H1 (cell line): ENCODE results near the gene KIF5C. TPM values are rescaled to one million over a fixed set of nuclear protein-coding genes. Genes with fewer than 3 reads are reported as not detected.

Experiments
- CTCF ChIA-PET: fragments of 300-600 bp; sonication (Branson Sonifier 250); formaldehyde crosslinking; loops from one replicate; lab custom pipeline; 2021; ENCODE audit not compliant: partially characterized antibody; lab: Charles Lee
- POLR2A ChIA-PET: fragments of 300-600 bp; sonication (Branson Sonifier 250); formaldehyde crosslinking; loops from one replicate; lab custom pipeline; 2021; ENCODE audit warnings: inconsistent platforms; ENCODE audit not compliant: partially characterized antibody; lab: Charles Lee
- DNase-seq, 2 experiments: peaks; one replicate each; pipeline versions ENCODE4 v3.0.0 to v3.0.0-alpha.2; 2010 to 2022; ENCODE audit warnings: low spot score in 2 of 2, low read depth in 1 of 2, mixed read lengths in 1 of 2
- FAIRE-seq: peaks from 2 replicates; lab custom pipeline; 2011; peaks lifted over from hg19 to GRCh38; lab: Jason Lieb, UNC
- H2AFZ ChIP-seq: 2 replicates; pipeline ENCODE4 v1.8.1; 2012; ENCODE audit warnings: low read length, inconsistent platforms
- H2AK5ac ChIP-seq: 2 replicates; pipeline ENCODE4 v1.6.1; 2013; ENCODE audit warnings: low read depth, low read length
- H2BK120ac ChIP-seq: replicated peaks from 2 replicates; pipeline ENCODE3; 2013; ENCODE audit warnings: low read depth, low read length, inconsistent platforms
- H2BK12ac ChIP-seq: 2 replicates; pipeline ENCODE4 v1.6.1; 2013; ENCODE audit warnings: low read depth, low read length
- H2BK15ac ChIP-seq: 2 replicates; pipeline ENCODE4 v1.6.1; 2013; ENCODE audit warnings: low read length
- H2BK20ac ChIP-seq: 2 replicates; pipeline ENCODE4 v1.6.1; 2013; ENCODE audit warnings: low read length
- H2BK5ac ChIP-seq: 2 replicates; pipeline ENCODE4 v1.6.1; 2013; ENCODE audit warnings: low read depth, low read length
- H3K14ac ChIP-seq: 2 replicates; pipeline ENCODE4 v1.6.1; 2013; ENCODE audit warnings: inconsistent platforms; ENCODE audit not compliant: insufficient read length
- H3K18ac ChIP-seq: 2 replicates; pipeline ENCODE4 v1.6.1; 2013; ENCODE audit warnings: low read length; ENCODE audit errors: extremely low read depth
- H3K23ac ChIP-seq: 2 replicates; pipeline ENCODE4 v1.6.1; 2013; ENCODE audit warnings: inconsistent platforms; ENCODE audit not compliant: insufficient read length
- H3K23me2 ChIP-seq: 2 replicates; pipeline ENCODE4 v1.6.1; 2013; ENCODE audit warnings: low read depth, low read length
- H3K27ac ChIP-seq: 2 replicates; pipeline ENCODE4 v1.6.1; 2011; ENCODE audit warnings: low read depth, low read length, inconsistent platforms
- H3K27me3 ChIP-seq, 4 experiments: replicated peaks in 1 of 4; 1 replicate in 1 of 4; 2 replicates in 3 of 4; pipeline versions ENCODE4 v1.6.1 to v1.8.1; 2011 to 2013; ENCODE audit warnings: low read length in 3 of 4, mild to moderate bottlenecking in 3 of 4, inconsistent platforms in 2 of 4, mixed read lengths in 2 of 4, moderate library complexity in 1 of 4; ENCODE audit not compliant: control insufficient read depth in 3 of 4, insufficient read depth in 3 of 4; ENCODE audit errors: extremely low read depth in 1 of 4
- H3K36me3 ChIP-seq, 4 experiments: 2 replicates each; pipeline versions ENCODE4 v1.6.1 to v1.8.1; 2011 to 2013; ENCODE audit warnings: mild to moderate bottlenecking in 4 of 4, low read length in 3 of 4, moderate library complexity in 2 of 4, control low read depth in 1 of 4, inconsistent platforms in 1 of 4; ENCODE audit not compliant: insufficient read depth in 4 of 4, control insufficient read depth in 2 of 4
- H3K4ac ChIP-seq: replicated peaks from 2 replicates; pipeline ENCODE3; 2013; ENCODE audit warnings: low read length, low read depth, mixed read lengths, inconsistent platforms; ENCODE audit not compliant: insufficient read length
- H3K4me1 ChIP-seq, 4 experiments: replicated peaks in 1 of 4; 1 replicate in 1 of 4; 2 replicates in 3 of 4; pipeline versions ENCODE4 v1.6.1 to v1.8.1; 2011 to 2013; ENCODE audit warnings: low read length in 3 of 4, inconsistent platforms in 2 of 4, mixed read lengths in 1 of 4; ENCODE audit not compliant: insufficient read depth in 4 of 4, control insufficient read depth in 3 of 4
- H3K4me2 ChIP-seq, 2 experiments: 2 replicates each; pipeline versions ENCODE4 v1.6.1 to v1.8.1; 2011 to 2013; ENCODE audit warnings: low read depth in 2 of 2, low read length in 2 of 2, control low read depth in 1 of 2, inconsistent platforms in 1 of 2, mild to moderate bottlenecking in 1 of 2; ENCODE audit not compliant: insufficient read depth in 1 of 2
- H3K4me3 ChIP-seq, 4 experiments: fragments of 200-600, 300-600 bp in 1 of 4; sonication (generic), shearing (Covaris generic), sonication (Bioruptor Twin) in 1 of 4; 2 replicates each; pipeline versions ENCODE4 v1.5.1 to v1.8.1; 2011 to 2016; ENCODE audit warnings: low read length in 4 of 4, low read depth in 3 of 4, control low read depth in 2 of 4, inconsistent platforms in 2 of 4, mild to moderate bottlenecking in 2 of 4, mixed read lengths in 1 of 4, moderate library complexity in 1 of 4; ENCODE audit not compliant: insufficient read depth in 2 of 4; ENCODE audit errors: extremely low read depth in 1 of 4
- H3K56ac ChIP-seq: replicated peaks from 2 replicates; pipeline ENCODE3; 2013; ENCODE audit warnings: low read depth, mild to moderate bottlenecking, mixed read lengths, low read length, inconsistent platforms; ENCODE audit not compliant: insufficient read length
- H3K79me1 ChIP-seq: 2 replicates; pipeline ENCODE4 v1.6.1; 2013; ENCODE audit warnings: low read depth, low read length, control low read depth
- H3K79me2 ChIP-seq, 2 experiments: 2 replicates each; pipeline versions ENCODE4 v1.6.1 to v1.8.1; 2012 to 2013; ENCODE audit warnings: low read length in 2 of 2, mild to moderate bottlenecking in 2 of 2, inconsistent platforms in 1 of 2; ENCODE audit not compliant: insufficient read depth in 2 of 2, control insufficient read depth in 1 of 2
- H3K9ac ChIP-seq, 4 experiments: replicated peaks in 1 of 4; 1 replicate in 1 of 4; 2 replicates in 3 of 4; pipeline versions ENCODE4 v1.6.1 to v1.8.1; 2011 to 2013; ENCODE audit warnings: low read depth in 3 of 4, low read length in 3 of 4, control low read depth in 2 of 4, mild to moderate bottlenecking in 2 of 4, moderate library complexity in 2 of 4, inconsistent platforms in 1 of 4; ENCODE audit errors: extremely low read depth in 1 of 4
- H3K9me3 ChIP-seq, 2 experiments: 2 replicates each; pipeline versions ENCODE4 v1.6.1 to v1.8.1; 2012 to 2013; ENCODE audit warnings: mild to moderate bottlenecking in 2 of 2, moderate library complexity in 2 of 2, control low read depth in 1 of 2, inconsistent platforms in 1 of 2, low read depth in 1 of 2, low read length in 1 of 2, mixed read lengths in 1 of 2; ENCODE audit not compliant: insufficient read depth in 2 of 2
- H4K20me1 ChIP-seq, 2 experiments: replicated peaks in 1 of 2; 2 replicates each; pipeline versions ENCODE3 to v1.8.1; 2011 to 2013; ENCODE audit warnings: inconsistent platforms in 2 of 2, low read length in 2 of 2, mild to moderate bottlenecking in 1 of 2; ENCODE audit not compliant: insufficient read depth in 2 of 2, control insufficient read depth in 1 of 2
- H4K5ac ChIP-seq: 2 replicates; pipeline ENCODE4 v1.6.1; 2013; ENCODE audit warnings: low read length, low read depth, mixed read lengths, inconsistent platforms; ENCODE audit not compliant: insufficient read length
- H4K8ac ChIP-seq: 2 replicates; pipeline ENCODE4 v1.8.0; 2013; ENCODE audit warnings: mild to moderate bottlenecking, moderate library complexity, low read length, inconsistent platforms; ENCODE audit not compliant: insufficient read depth; ENCODE audit errors: extremely low read depth
- H4K91ac ChIP-seq: replicated peaks from 2 replicates; pipeline ENCODE3; 2013; ENCODE audit warnings: low read length, mixed read lengths, inconsistent platforms; ENCODE audit not compliant: insufficient read length
- BCL11A ChIP-seq, 2 experiments: IDR thresholded peaks; one replicate each; pipeline ENCODE4 v1.6.1; 2011; ENCODE audit warnings: low read depth in 2 of 2, low read length in 2 of 2, mild to moderate bottlenecking in 2 of 2
- CEBPB ChIP-seq: IDR thresholded peaks from 2 replicates; pipeline ENCODE4 v1.6.1; 2012; ENCODE audit warnings: low read depth, low read length
- EGR1 ChIP-seq: IDR thresholded peaks from 2 replicates; pipeline ENCODE4 v1.6.1; 2011; ENCODE audit warnings: low read depth, low read length, borderline replicate concordance
- FOSL1 ChIP-seq: IDR thresholded peaks from 2 replicates; pipeline ENCODE4 v1.6.1; 2011; ENCODE audit warnings: mild to moderate bottlenecking, low read depth, low read length, moderate library complexity; ENCODE audit not compliant: insufficient read depth
- JUN ChIP-seq: IDR thresholded peaks from 2 replicates; pipeline ENCODE4 v1.6.1; 2011; ENCODE audit warnings: low read depth, mild to moderate bottlenecking, improper control_type of control experiment, low read length
- KDM1A ChIP-seq: fragments of 200-600, 300-600 bp; sonication (generic); IDR thresholded peaks from 2 replicates; pipeline ENCODE4 v1.7.1; 2016; ENCODE audit warnings: mild to moderate bottlenecking, low read length, borderline replicate concordance
- KDM4A ChIP-seq: IDR thresholded peaks from one replicate; pipeline ENCODE4 v1.7.1; 2012; ENCODE audit warnings: low read depth, mild to moderate bottlenecking, moderate library complexity, low read length, inconsistent platforms; ENCODE audit not compliant: severe bottlenecking
- PHF8 ChIP-seq: fragments of 200-600 bp; sonication (generic); conservative IDR thresholded peaks from 2 replicates; pipeline ENCODE4 v1.7.1; 2012; ENCODE audit warnings: low read depth, mild to moderate bottlenecking, inconsistent platforms, low read length, moderate library complexity
- POU5F1 ChIP-seq: IDR thresholded peaks from 2 replicates; pipeline ENCODE4 v1.6.1; 2011; ENCODE audit warnings: low read depth, mild to moderate bottlenecking, low read length, moderate library complexity
- RBBP5 ChIP-seq: IDR thresholded peaks from 2 replicates; pipeline ENCODE4 v1.7.1; 2012; ENCODE audit warnings: low read depth, mild to moderate bottlenecking, inconsistent platforms, low read length, moderate library complexity, borderline replicate concordance
- SIRT6 ChIP-seq: IDR thresholded peaks from one replicate; pipeline ENCODE4 v1.7.1; 2012; ENCODE audit warnings: low read length, inconsistent platforms
- SP4 ChIP-seq: IDR thresholded peaks from 2 replicates; pipeline ENCODE4 v1.6.1; 2012; ENCODE audit warnings: low read length, inconsistent platforms
- TCF12 ChIP-seq: IDR thresholded peaks from 2 replicates; pipeline ENCODE4 v1.6.1; 2011; ENCODE audit warnings: low read depth, mild to moderate bottlenecking, low read length
- ZNF274 ChIP-seq: IDR thresholded peaks from 2 replicates; pipeline ENCODE4 v1.7.0; 2012; ENCODE audit warnings: low read length, borderline replicate concordance; ENCODE audit errors: extremely low read depth
- WGBS, 2 experiments: shearing (Covaris generic) in 1 of 2; methylation state at CpG; one replicate each; pipeline versions ENCODE4 v1.1.6 to v1.1.7; 2013 to 2015; ENCODE audit warnings: low lambda C conversion rate in 2 of 2, mixed read lengths in 2 of 2, inconsistent platforms in 1 of 2, low coverage in 1 of 2, missing lambda C conversion rate in 1 of 2; ENCODE audit not compliant: insufficient replicate concordance in 2 of 2, insufficient coverage in 1 of 2, insufficient read length in 1 of 2; ENCODE audit errors: extremely low coverage in 1 of 2, missing lambda C conversion rate in 1 of 2; 5-methylcytosine and 5-hydroxymethylcytosine counted together
- polyA plus RNA-seq, 7 experiments: library from polyadenylated mRNA; depleted of rRNA in 3 of 7; stranded (reverse) in 5 of 7; unstranded in 2 of 7; fragments of >200 nt in 5 of 7; fragments of 200-250 nt in 2 of 7; gene quantifications; 1 replicate in 5 of 7; 2 replicates in 1 of 7; 4 replicates in 1 of 7; pipeline versions ENCODE4 v1.2.1 to v1.2.3, GENCODE V29; 2011 to 2013; ENCODE audit warnings: missing spikeins in 2 of 7, mixed read lengths in 2 of 7
- total RNA-seq: library from RNA; stranded (reverse); fragmentation: NEBNext Ultra II Directional; extraction: Animal tissue kit (Norgen Biotek cat#: 25700); gene quantifications from 2 replicates; pipeline ENCODE4 v1.2.1, GENCODE V29; 2021
- TF ChIP-seq, protein P1 (sequence below): IDR thresholded peaks from 2 replicates; pipeline ENCODE4 v1.6.1; 2011; ENCODE audit warnings: low read depth, mild to moderate bottlenecking, low read length; ENCODE audit not compliant: insufficient read depth

The KIF5C gene
- total and polyA plus RNA-seq, 2 of the 8 experiments (the other 6 are each of a cell fraction or from before 2014, with no cell fraction given), result 16.3 to 66.4 TPM

DNA sequence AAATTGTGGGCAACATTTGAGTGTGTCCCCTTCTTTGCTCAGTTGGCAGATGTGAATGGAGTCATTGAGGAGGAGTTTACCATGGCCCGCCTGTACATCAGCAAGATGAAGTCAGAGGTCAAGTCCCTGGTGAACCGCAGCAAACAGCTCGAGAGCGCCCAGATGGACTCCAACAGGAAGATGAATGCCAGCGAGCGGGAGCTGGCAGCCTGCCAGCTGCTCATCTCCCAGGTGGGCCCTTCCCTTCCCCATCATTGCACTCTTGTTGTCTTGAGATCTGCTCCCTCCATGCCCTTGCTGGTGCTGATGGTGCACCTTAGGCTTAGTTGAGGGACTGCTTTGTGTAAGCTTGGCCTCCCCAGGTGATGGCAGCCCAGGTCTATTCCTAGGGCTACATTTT lies 115.9 kb downstream of the KIF5C start:
- Histone ChIP-seq H2AFZ (no peak overlapping the region), H3K79me2 (no peaks in the 10 kb centered on the region), H3K36me3 (peaks cover 4 to 28% (median 17%) of the 10 kb centered on the region in 4 experiments), H3K56ac (no peak overlapping the region), H2AK5ac (no peak overlapping the region), H3K27me3 (no peaks in the 10 kb centered on the region), H2BK15ac (no peak overlapping the region), H4K20me1 (no peaks in the 10 kb centered on the region), H3K18ac (no peak overlapping the region), H4K5ac (no peak overlapping the region), H2BK20ac (no peak overlapping the region), H2BK12ac (no peak overlapping the region), H3K4me2 (no peak overlapping the region), H4K8ac (no peak overlapping the region), H2BK5ac (no peak overlapping the region), H3K4ac (no peak overlapping the region), H3K23me2 (no peaks in the 10 kb centered on the region), H2BK120ac (no peak overlapping the region), H3K9ac (no peak overlapping the region), H3K27ac (no peak overlapping the region), H3K79me1 (no peaks in the 10 kb centered on the region), H3K4me1 (no peaks in the 10 kb centered on the region), H4K91ac (no peak overlapping the region), H3K14ac (no peak overlapping the region), H3K23ac (no peak overlapping the region), H3K9me3 (no peaks in the 10 kb centered on the region), H3K4me3 (no peak overlapping the region)
- POLR2A ChIA-PET, result no interaction called here
- no peak for DNase-seq
- 90% methylated on average over 6 of the region's 6 CpGs; no CpG with 5 or more reads in 1 of the 2 experiments for WGBS, 2 experiments
- FAIRE-seq, result no peak
- CTCF ChIA-PET, result interaction anchor here (0.6 to 2.6 kb wide), 8 partner anchors 12 to 221 kb away, joined by 3 to 9 read pairs (median 3); no protein-coding TSS in a partner anchor
- no peak for TF ChIP-seq TCF12
- no peak for TF ChIP-seq PHF8
- no peak for TF ChIP-seq BCL11A (IDR thresholded peaks at IDR 0.05; ENCODE audit: low read depth in 2 of 2, low read length in 2 of 2)
- no peak for TF ChIP-seq RBBP5
- no peak for TF ChIP-seq POU5F1
- no peak for TF ChIP-seq CEBPB
- no peak for TF ChIP-seq EGR1
- TF ChIP-seq FOSL1, result no peak
- TF ChIP-seq SIRT6, result no peak
- no peak for TF ChIP-seq SP4
- no peak for TF ChIP-seq KDM4A
- no peak for TF ChIP-seq ZNF274
- TF ChIP-seq, protein P1, sequence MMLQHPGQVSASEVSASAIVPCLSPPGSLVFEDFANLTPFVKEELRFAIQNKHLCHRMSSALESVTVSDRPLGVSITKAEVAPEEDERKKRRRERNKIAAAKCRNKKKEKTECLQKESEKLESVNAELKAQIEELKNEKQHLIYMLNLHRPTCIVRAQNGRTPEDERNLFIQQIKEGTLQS, result no peak
- no peak for TF ChIP-seq KDM1A
- TF ChIP-seq JUN, result no peak
